ENCODE measurements around the gene ARID4B. TPM values are rescaled to one million over a fixed set of nuclear protein-coding genes. Genes with fewer than 3 reads are reported as not detected.
"Not testable (repeated sequence)": the region's sequence is repeated elsewhere in the genome, so short reads cannot be mapped to it uniquely, and the experiment has no call there.

The ARID4B gene
- total RNA-seq, 2 experiments from 2014 or later = 41.3 to 44.8 TPM

DNA sequence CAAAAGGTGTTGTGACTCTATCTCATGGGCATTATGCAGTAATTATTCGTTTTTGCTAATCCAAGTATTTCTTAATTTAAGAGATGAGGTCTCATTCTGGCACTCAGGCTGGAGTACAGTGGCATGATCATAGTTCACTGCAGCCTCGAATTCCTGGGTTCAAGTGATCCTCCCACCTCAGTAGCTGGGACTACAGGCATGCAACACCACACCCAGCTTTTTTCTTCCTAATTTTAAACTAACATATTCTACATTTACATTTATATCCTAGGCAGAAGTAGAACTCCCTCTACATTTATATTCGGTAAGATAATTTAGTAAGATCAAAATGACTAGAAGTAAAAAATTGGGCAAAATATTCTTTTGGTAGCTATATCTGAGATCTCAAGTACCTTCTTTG is 116.5 kb downstream of the ARID4B start:
- no peak overlapping the region for H3K27ac Mint-ChIP-seq
- H3K4me1 Mint-ChIP-seq (ENCODE audit: low read depth) = peaks cover 39% of the 10 kb centered on the region
- H3K4me3 Mint-ChIP-seq = no peak overlapping the region
- peaks cover 16% of the 10 kb centered on the region for H3K36me3 Mint-ChIP-seq
- no peak for DNase-seq
- intact Hi-C loops (cut with micrococcal nuclease) = no loop called here
- no peaks in the 10 kb centered on the region for H3K27me3 Mint-ChIP-seq
- POLR2A ChIA-PET = no interaction called here
- no peaks in the 10 kb centered on the region for H3K9me3 Mint-ChIP-seq
- CTCF ChIA-PET = interaction anchor here (1.0 to 1.4 kb wide), 2 partner anchors 205 kb away, joined by 3 to 5 read pairs; no protein-coding TSS in a partner anchor

DNA sequence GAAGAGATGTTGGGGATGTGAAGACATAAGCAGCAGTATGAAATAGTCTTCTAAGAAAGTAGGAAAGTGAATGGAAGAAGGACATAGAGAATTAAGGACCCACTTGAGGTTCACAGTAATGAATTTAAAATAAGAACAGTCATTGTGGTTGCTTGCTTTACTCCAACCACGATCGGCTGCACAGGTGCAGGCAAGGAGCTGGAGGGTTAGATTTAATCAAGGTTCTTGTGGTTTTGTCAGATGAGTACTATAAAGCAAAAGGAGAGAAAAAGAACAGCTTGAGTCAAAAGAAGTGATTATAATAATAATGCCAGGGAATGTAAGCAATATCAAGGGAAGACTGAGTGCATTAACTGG is 120.8 kb downstream of the ARID4B start:
- Mint-ChIP-seq H3K27ac (peak overlapping the region; percentile 89), H3K4me3 (no peak overlapping the region), H3K9me3 (no peaks in the 10 kb centered on the region), H3K36me3 (peaks cover 12% of the 10 kb centered on the region), H3K4me1 (ENCODE audit: low read depth) (peaks cover 32% of the 10 kb centered on the region), H3K27me3 (no peaks in the 10 kb centered on the region)
- ChIA-PET POLR2A (interaction anchor here (0.6 to 0.7 kb wide), 2 partner anchors 86 to 131 kb away, joined by 3 read pairs; no protein-coding TSS in a partner anchor), CTCF (interaction anchor here (0.9 to 1.6 kb wide), 5 partner anchors 45 to 208 kb away, joined by 3 to 5 read pairs (median 3); no protein-coding TSS in a partner anchor)
- DNase-seq = peak; percentile 76
- intact Hi-C loops (cut with micrococcal nuclease) = loop anchor here (1.0 to 5.0 kb wide), 7 partner anchors 16 to 286 kb away; partner anchors contain the start of genes ARID4B, GGPS1 and RBM34

GRCh38 chr1:235206533-235207208 is 121.3 kb downstream of the ARID4B start:
- no peak for DNase-seq
- intact Hi-C loops (cut with micrococcal nuclease) = loop anchor here (1.0 to 5.0 kb wide), 7 partner anchors 16 to 286 kb away; partner anchors contain the start of genes ARID4B, GGPS1 and RBM34
- Mint-ChIP-seq H3K36me3 (peaks cover 8% of the 10 kb centered on the region), H3K4me3 (no peak overlapping the region), H3K27me3 (no peaks in the 10 kb centered on the region), H3K4me1 (ENCODE audit: low read depth) (peaks cover 30% of the 10 kb centered on the region), H3K9me3 (no peaks in the 10 kb centered on the region), H3K27ac (peak overlapping the region; percentile 89)
- ChIA-PET CTCF (interaction anchor here (0.6 to 1.6 kb wide), 8 partner anchors 46 to 210 kb away, joined by 3 to 5 read pairs (median 3); no protein-coding TSS in a partner anchor), POLR2A (no interaction called here)

DNA sequence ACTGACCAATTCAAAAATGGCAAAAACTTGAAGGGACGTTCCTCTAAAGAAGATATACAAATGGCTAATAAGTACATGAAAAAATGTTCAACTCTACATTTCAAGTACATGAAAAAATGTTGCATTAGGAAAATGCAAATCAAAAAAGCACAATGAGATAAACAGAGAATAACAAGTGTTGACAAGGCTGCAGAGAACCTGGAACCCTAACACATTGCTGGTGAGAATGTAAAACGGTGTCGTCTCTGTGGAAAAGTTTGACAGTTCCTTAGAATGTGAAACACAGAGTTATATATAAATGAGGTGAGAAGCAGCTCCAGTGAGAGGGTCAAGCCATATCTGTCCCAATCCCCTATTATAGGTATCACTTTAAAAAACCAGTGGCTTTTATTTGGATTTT is 122.3 kb downstream of the ARID4B start:
- Mint-ChIP-seq H3K36me3 (peaks cover 3% of the 10 kb centered on the region), H3K9me3 (no peaks in the 10 kb centered on the region), H3K27ac (no peak overlapping the region), H3K4me1 (ENCODE audit: low read depth) (peaks cover 30% of the 10 kb centered on the region), H3K27me3 (no peaks in the 10 kb centered on the region), H3K4me3 (no peak overlapping the region)
- POLR2A ChIA-PET = no interaction called here
- no peak for DNase-seq
- intact Hi-C loops (cut with micrococcal nuclease) = loop anchor here (2.0 to 5.0 kb wide), 6 partner anchors 15 to 287 kb away; partner anchors contain the start of gene RBM34
- CTCF ChIA-PET = interaction anchor here (1.6 kb wide), 1 partner anchor 210 kb away, joined by 5 read pairs; no protein-coding TSS in a partner anchor

GRCh38 chr1:235203428-235203827 is 124.6 kb downstream of the ARID4B start:
- Mint-ChIP-seq H3K27ac (no peak overlapping the region), H3K4me1 (ENCODE audit: low read depth) (peaks cover 32% of the 10 kb centered on the region), H3K27me3 (no peaks in the 10 kb centered on the region), H3K36me3 (peaks cover 6% of the 10 kb centered on the region), H3K9me3 (no peaks in the 10 kb centered on the region), H3K4me3 (no peak overlapping the region)
- intact Hi-C loops (cut with micrococcal nuclease) = no loop called here
- DNase-seq = no peak
- POLR2A ChIA-PET = no interaction called here
- CTCF ChIA-PET = no interaction called here

DNA sequence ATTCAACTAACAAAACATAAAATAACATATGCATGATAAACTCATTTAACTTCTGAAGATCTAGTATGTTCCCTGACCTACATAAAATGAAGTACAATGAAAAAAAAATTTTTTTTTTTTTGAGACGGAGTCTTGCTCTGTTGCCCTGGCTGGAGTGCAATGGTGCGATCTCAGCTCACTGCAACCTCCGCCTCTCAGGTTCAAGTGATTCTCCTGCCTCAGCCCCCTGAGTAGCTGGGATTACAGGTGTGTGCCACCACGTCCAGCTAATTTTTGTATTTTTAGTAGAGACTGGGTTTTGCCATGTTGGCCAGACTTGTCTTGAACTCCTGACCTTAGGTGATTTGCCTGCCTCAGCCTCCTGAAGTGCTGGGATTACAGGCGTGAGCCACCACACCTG is 125.5 kb downstream of the ARID4B start:
- H3K4me3 Mint-ChIP-seq; intact Hi-C loops (cut with micrococcal nuclease); H3K27ac Mint-ChIP-seq; CTCF ChIA-PET; POLR2A ChIA-PET; H3K9me3 Mint-ChIP-seq; H3K36me3 Mint-ChIP-seq; H3K27me3 Mint-ChIP-seq; DNase-seq: not testable (repeated sequence)
- H3K4me1 Mint-ChIP-seq (ENCODE audit: low read depth) = peaks cover 27% of the 10 kb centered on the region

DNA sequence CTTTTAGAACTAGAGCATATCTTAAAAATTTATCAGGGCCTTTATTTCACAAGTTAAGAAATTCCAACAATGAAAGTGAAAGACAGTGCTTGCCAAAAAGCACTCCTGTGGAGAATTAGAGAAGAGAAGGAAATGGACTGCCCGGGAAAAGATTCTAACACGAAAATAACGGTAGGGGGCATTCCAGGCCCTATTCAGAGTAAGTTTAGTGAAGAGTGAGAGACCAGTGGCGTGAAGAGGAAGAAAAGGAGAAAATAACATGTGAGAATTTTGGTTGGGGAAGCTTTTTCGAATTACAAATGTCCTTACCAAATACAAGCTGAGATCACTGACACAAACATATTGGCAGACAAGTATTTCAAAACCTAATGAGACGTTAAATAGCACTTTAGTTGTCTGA is 128.5 kb downstream of the ARID4B start:
- peaks cover 7% of the 10 kb centered on the region for H3K36me3 Mint-ChIP-seq
- H3K9me3 Mint-ChIP-seq = no peaks in the 10 kb centered on the region
- intact Hi-C loops (cut with micrococcal nuclease) = no loop called here
- ChIA-PET CTCF (interaction anchor here (0.6 kb wide), 1 partner anchor 39 kb away, joined by 3 read pairs; the partner anchor contains the start of gene RBM34), POLR2A (no interaction called here)
- no peak overlapping the region for H3K27ac Mint-ChIP-seq
- no peaks in the 10 kb centered on the region for H3K27me3 Mint-ChIP-seq
- no peak for DNase-seq
- H3K4me3 Mint-ChIP-seq = no peak overlapping the region
- H3K4me1 Mint-ChIP-seq (ENCODE audit: low read depth) = peaks cover 2% of the 10 kb centered on the region

DNA sequence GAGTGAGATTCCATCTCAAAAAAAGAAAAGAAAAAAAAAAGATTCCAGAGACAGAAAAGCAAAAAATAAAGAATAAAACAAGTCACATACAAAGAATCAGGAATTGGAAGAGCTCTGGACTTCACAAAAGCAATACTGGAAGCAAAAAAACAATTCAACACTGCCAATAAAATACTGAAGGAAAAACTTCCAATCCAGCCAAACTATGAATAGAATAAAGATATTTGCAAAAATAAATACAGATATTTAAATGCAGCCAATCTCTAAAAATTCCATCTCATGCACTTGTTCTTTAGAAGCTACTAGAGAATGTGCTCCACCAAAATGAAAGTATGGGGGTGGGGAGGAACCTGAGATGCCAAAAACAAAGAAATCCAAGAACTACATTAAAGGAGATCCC is 137.5 kb downstream of the ARID4B start:
- CTCF ChIA-PET = interaction anchor here (1.2 kb wide), 1 partner anchor 226 kb away, joined by 4 read pairs; no protein-coding TSS in a partner anchor
- POLR2A ChIA-PET = no interaction called here
- DNase-seq = no peak
- H3K9me3 Mint-ChIP-seq = no peaks in the 10 kb centered on the region
- H3K27ac Mint-ChIP-seq = no peak overlapping the region
- intact Hi-C loops (cut with micrococcal nuclease) = loop anchor here (2.0 kb wide), 1 partner anchor 16 kb away; no protein-coding TSS in a partner anchor
- H3K4me3 Mint-ChIP-seq = no peak overlapping the region
- no peaks in the 10 kb centered on the region for H3K27me3 Mint-ChIP-seq
- peaks cover 29% of the 10 kb centered on the region for H3K36me3 Mint-ChIP-seq
- peaks cover 8% of the 10 kb centered on the region for H3K4me1 Mint-ChIP-seq (ENCODE audit: low read depth)

DNA sequence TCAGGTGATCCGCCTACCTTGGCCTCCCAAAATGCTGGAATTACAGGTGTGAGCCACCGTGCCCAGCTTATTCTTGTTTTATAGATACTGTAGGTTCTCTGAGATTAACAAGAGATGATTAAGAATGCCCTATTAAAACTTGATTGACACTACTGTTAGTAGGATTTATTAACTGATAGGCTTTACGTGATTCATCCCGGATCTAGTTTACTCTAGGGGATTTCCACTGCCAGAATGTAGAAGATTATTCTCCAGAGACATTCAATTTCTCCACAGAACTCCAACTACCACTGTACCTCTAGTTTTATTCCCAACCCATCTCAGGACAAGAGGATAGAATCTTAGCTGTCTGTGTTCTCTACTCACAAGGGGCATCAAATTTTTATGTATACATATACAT is 140.7 kb downstream of the ARID4B start:
- DNase-seq = no peak
- ChIA-PET POLR2A (no interaction called here), CTCF (interaction anchor here (1.4 kb wide), 2 partner anchors 228 to 229 kb away, joined by 3 to 4 read pairs; no protein-coding TSS in a partner anchor)
- Mint-ChIP-seq H3K27me3 (no peaks in the 10 kb centered on the region), H3K4me1 (ENCODE audit: low read depth) (peaks cover 15% of the 10 kb centered on the region), H3K36me3 (peaks cover 22% of the 10 kb centered on the region), H3K4me3 (no peak overlapping the region), H3K9me3 (no peaks in the 10 kb centered on the region), H3K27ac (no peak overlapping the region)
- intact Hi-C loops (cut with micrococcal nuclease) = loop anchor here (10.0 kb wide), 1 partner anchor 57 kb away; no protein-coding TSS in a partner anchor

- no peaks in the 10 kb centered on the region for H3K27me3 Mint-ChIP-seq
- intact Hi-C loops (cut with micrococcal nuclease) = loop anchor here (10.0 kb wide), 1 partner anchor 63 kb away; no protein-coding TSS in a partner anchor
- peaks cover 18% of the 10 kb centered on the region for H3K4me1 Mint-ChIP-seq (ENCODE audit: low read depth)
- H3K27ac Mint-ChIP-seq = peak overlapping the region; percentile 13
- H3K36me3 Mint-ChIP-seq = peaks cover 31% of the 10 kb centered on the region
- CTCF ChIA-PET = interaction anchor here (0.6 to 2.0 kb wide), 3 partner anchors 39 to 235 kb away, joined by 3 to 7 read pairs (median 3); no protein-coding TSS in a partner anchor
- H3K9me3 Mint-ChIP-seq = no peaks in the 10 kb centered on the region
- H3K4me3 Mint-ChIP-seq = no peak overlapping the region
- peak; percentile 28 for DNase-seq
- POLR2A ChIA-PET = no interaction called here
Measured at GRCh38 chr1:235181561-235182245, 146.3 kb downstream of the ARID4B start.

GRCh38 chr1:235180916-235181460 is 147.0 kb downstream of the ARID4B start:
- H3K36me3 Mint-ChIP-seq = peaks cover 32% of the 10 kb centered on the region
- peaks cover 18% of the 10 kb centered on the region for H3K4me1 Mint-ChIP-seq (ENCODE audit: low read depth)
- intact Hi-C loops (cut with micrococcal nuclease) = loop anchor here (10.0 kb wide), 1 partner anchor 64 kb away; no protein-coding TSS in a partner anchor
- H3K27ac Mint-ChIP-seq = peak overlapping the region; percentile 13
- CTCF ChIA-PET = interaction anchor here (0.6 to 2.0 kb wide), 3 partner anchors 38 to 236 kb away, joined by 3 to 7 read pairs (median 3); no protein-coding TSS in a partner anchor
- POLR2A ChIA-PET = no interaction called here
- no peaks in the 10 kb centered on the region for H3K27me3 Mint-ChIP-seq
- H3K9me3 Mint-ChIP-seq = no peaks in the 10 kb centered on the region
- H3K4me3 Mint-ChIP-seq = no peak overlapping the region
- no peak for DNase-seq

DNA sequence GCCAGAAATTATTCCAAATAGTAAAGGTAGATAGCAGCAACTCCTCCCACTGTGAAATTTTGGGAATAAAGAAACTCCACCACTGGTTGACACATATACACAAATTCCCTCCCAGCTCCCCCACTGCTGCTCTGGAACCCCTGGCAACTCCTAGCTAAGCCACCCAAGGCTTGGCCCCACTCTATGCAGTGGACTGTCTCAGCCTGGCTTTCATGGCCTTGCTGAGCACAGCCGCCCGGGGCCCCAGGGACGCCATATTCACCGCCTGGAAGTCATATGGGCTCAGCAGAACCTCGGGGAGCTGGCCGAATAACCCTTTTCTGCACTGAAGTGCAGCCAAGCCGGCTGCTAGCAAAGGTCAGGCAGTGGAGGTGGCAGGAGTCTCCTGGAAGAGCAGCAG is 151.5 kb downstream of the ARID4B start:
- no peaks in the 10 kb centered on the region for H3K27me3 Mint-ChIP-seq
- no peak overlapping the region for H3K4me3 Mint-ChIP-seq
- peaks cover 2% of the 10 kb centered on the region for H3K4me1 Mint-ChIP-seq (ENCODE audit: low read depth)
- intact Hi-C loops (cut with micrococcal nuclease) = no loop called here
- no peak for DNase-seq
- POLR2A ChIA-PET = no interaction called here
- no peaks in the 10 kb centered on the region for H3K9me3 Mint-ChIP-seq
- peaks cover 40% of the 10 kb centered on the region for H3K36me3 Mint-ChIP-seq
- H3K27ac Mint-ChIP-seq = no peak overlapping the region
- CTCF ChIA-PET = interaction anchor here (1.4 kb wide), 1 partner anchor 240 kb away, joined by 4 read pairs; no protein-coding TSS in a partner anchor

Measured in activated CD4-positive, alpha-beta memory T cell treated with anti-CD3 and anti-CD28 coated beads for 36 hours (primary cell).